PC-9 (cell line): ENCODE measurements around the gene RUSC1. TPM values are rescaled to one million over a fixed set of nuclear protein-coding genes. Genes with fewer than 3 reads are reported as not detected.
"Not testable (repeated sequence)": the region's sequence is repeated elsewhere in the genome, so short reads cannot be mapped to it uniquely, and the experiment has no call there.

Experiments
- BruUV-seq: library from RNA; stranded (reverse); fragments of 400-500 nt; replicated peaks from 2 replicates; lab custom pipeline; 2021; lab: Mats Ljungman, UMichigan
- CTCF ChIA-PET: fragments of 300-600 bp; sonication (Branson Sonifier 250); formaldehyde crosslinking; loops from one replicate; lab custom pipeline; 2022; ENCODE audit warnings: antibody characterized with exemption; lab: Charles Lee
- POLR2A ChIA-PET: fragments of 300-600 bp; sonication (Branson Sonifier 250); formaldehyde crosslinking; loops from one replicate; lab custom pipeline; 2022; ENCODE audit warnings: antibody characterized with exemption; ENCODE audit not compliant: unreplicated experiment; lab: Charles Lee
- DNase-seq, 2 experiments: peaks; one replicate each; pipeline versions ENCODE4 v3.0.0 to v3.0.0-alpha.2; 2015 to 2022; ENCODE audit warnings: mixed read lengths in 1 of 2
- H2AFZ ChIP-seq: fragments of 200-600 bp; sonication (generic); 2 replicates; pipeline ENCODE4 v1.8.1; 2017; ENCODE audit warnings: antibody characterized with exemption
- H3F3A ChIP-seq: fragments of 200-600 bp; sonication (generic); 2 replicates; pipeline ENCODE4 v1.8.1; 2017; ENCODE audit warnings: antibody characterized with exemption, mild to moderate bottlenecking, low read depth; ENCODE audit not compliant: insufficient read depth
- H3K27ac ChIP-seq: fragments of 200-600 bp; sonication (generic); 2 replicates; pipeline ENCODE4 v1.6.1; 2016; ENCODE audit warnings: mixed run types
- H3K27me3 ChIP-seq: fragments of 200-600 bp; sonication (generic); 2 replicates; pipeline ENCODE4 v1.6.1; 2016; ENCODE audit warnings: low read depth, mixed run types; ENCODE audit not compliant: insufficient read depth
- H3K36me3 ChIP-seq: fragments of 200-600 bp; sonication (generic); 2 replicates; pipeline ENCODE4 v1.6.1; 2016; ENCODE audit warnings: low read depth, mixed run types
- H3K4me1 ChIP-seq: fragments of 200-600 bp; sonication (generic); replicated peaks from 2 replicates; pipeline ENCODE4 v1.6.1; 2016; ENCODE audit warnings: mixed run types; ENCODE audit not compliant: insufficient read depth
- H3K4me2 ChIP-seq: fragments of 200-600 bp; sonication (generic); 2 replicates; pipeline ENCODE4 v1.6.1; 2017; ENCODE audit warnings: mixed run types
- H3K4me3 ChIP-seq: fragments of 200-600 bp; sonication (generic); 2 replicates; pipeline ENCODE4 v1.6.1; 2016; ENCODE audit warnings: mixed run types
- H3K79me2 ChIP-seq: fragments of 200-600 bp; sonication (generic); 2 replicates; pipeline ENCODE4 v1.6.1; 2017; ENCODE audit warnings: low read depth, mixed run types
- H3K9me2 ChIP-seq: fragments of 200-600 bp; sonication (generic); 2 replicates; pipeline ENCODE4 v1.8.1; 2017; ENCODE audit warnings: mild to moderate bottlenecking; ENCODE audit not compliant: insufficient read depth
- H3K9me3 ChIP-seq: fragments of 200-600 bp; sonication (generic); 2 replicates; pipeline ENCODE4 v1.8.1; 2016; ENCODE audit warnings: low read depth; ENCODE audit not compliant: insufficient read depth
- H4K20me1 ChIP-seq: fragments of 200-600 bp; sonication (generic); 2 replicates; pipeline ENCODE4 v1.8.1; 2017; ENCODE audit not compliant: insufficient read depth
- EZH2 ChIP-seq: fragments of 200-600 bp; sonication (generic); IDR thresholded peaks from 2 replicates; pipeline ENCODE4 v1.8.0; 2017; ENCODE audit warnings: antibody characterized with exemption, low read depth
- intact Hi-C: fragments of 100-400 bp; cut with micrococcal nuclease; formaldehyde crosslinking; loops from one replicate; pipeline ENCODE4 v1.10.0; 2022; ENCODE audit not compliant: unreplicated experiment
- total RNA-seq: library from RNA; stranded (reverse); gene quantifications from 2 replicates; pipeline ENCODE4 v1.2.3, GENCODE V29; 2021
- TF ChIP-seq, protein P1 (sequence below): fragments of 200-600 bp; sonication (generic); conservative IDR thresholded peaks from 2 replicates; pipeline ENCODE4 v1.6.1; 2017; ENCODE audit warnings: mixed run types, antibody characterized with exemption, mild to moderate bottlenecking, moderate library complexity

RUSC1 gene
- total RNA-seq, 1 experiment from 2014 or later: 43.4 TPM

DNA sequence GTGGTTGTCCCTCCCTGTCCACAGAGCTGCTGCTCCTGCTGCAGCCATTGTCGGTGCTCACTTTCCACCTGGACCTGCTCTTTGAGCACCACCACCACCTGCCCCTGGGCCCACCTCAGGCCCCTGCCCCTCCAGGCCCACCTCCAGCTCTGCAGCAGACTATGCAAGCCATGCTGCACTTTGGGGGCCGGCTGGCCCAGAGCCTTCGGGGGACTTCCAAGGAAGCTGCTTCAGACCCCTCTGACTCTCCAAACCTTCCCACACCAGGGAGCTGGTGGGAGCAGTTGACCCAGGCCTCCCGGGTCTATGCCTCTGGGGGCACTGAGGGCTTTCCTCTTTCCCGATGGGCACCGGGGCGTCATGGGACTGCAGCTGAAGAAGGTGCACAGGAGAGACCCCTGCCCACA, 5.9 kb downstream of the RUSC1 start:
- Histone ChIP-seq H3K27me3 (no peaks in the 10 kb centered on the region), H3K9me3 (no peaks in the 10 kb centered on the region), H3K79me2 (0 out of 2 replicates have a peak, but pooled peaks cover 4% of the 10 kb centered on the region), H3K4me2 (no peak overlapping the region), H4K20me1 (peaks cover 3% of the 10 kb centered on the region; the same call in 1 of the 2 replicates), H3F3A (peaks cover 21% of the 10 kb centered on the region), H3K4me3 (no peak overlapping the region), H3K4me1 (peaks cover 9% of the 10 kb centered on the region; the same call in 1 of the 2 replicates), H3K27ac (no peak overlapping the region), H3K36me3 (peaks cover 18% of the 10 kb centered on the region), H2AFZ (no peak overlapping the region), H3K9me2 (no peaks in the 10 kb centered on the region)
- ChIA-PET POLR2A (interaction anchor here (0.6 kb wide), 1 partner anchor 64 kb away, joined by 3 read pairs; the partner anchor contains the start of gene SCAMP3), CTCF (interaction anchor here (0.6 kb wide), 1 partner anchor 339 kb away, joined by 3 read pairs; no protein-coding TSS in a partner anchor)
- no TSS peak for BruUV-seq
- no peak for DNase-seq
- TF ChIP-seq, protein P1, sequence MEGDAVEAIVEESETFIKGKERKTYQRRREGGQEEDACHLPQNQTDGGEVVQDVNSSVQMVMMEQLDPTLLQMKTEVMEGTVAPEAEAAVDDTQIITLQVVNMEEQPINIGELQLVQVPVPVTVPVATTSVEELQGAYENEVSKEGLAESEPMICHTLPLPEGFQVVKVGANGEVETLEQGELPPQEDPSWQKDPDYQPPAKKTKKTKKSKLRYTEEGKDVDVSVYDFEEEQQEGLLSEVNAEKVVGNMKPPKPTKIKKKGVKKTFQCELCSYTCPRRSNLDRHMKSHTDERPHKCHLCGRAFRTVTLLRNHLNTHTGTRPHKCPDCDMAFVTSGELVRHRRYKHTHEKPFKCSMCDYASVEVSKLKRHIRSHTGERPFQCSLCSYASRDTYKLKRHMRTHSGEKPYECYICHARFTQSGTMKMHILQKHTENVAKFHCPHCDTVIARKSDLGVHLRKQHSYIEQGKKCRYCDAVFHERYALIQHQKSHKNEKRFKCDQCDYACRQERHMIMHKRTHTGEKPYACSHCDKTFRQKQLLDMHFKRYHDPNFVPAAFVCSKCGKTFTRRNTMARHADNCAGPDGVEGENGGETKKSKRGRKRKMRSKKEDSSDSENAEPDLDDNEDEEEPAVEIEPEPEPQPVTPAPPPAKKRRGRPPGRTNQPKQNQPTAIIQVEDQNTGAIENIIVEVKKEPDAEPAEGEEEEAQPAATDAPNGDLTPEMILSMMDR: no peak
- TF ChIP-seq EZH2: no peak
- intact Hi-C loops: no loop called here

DNA sequence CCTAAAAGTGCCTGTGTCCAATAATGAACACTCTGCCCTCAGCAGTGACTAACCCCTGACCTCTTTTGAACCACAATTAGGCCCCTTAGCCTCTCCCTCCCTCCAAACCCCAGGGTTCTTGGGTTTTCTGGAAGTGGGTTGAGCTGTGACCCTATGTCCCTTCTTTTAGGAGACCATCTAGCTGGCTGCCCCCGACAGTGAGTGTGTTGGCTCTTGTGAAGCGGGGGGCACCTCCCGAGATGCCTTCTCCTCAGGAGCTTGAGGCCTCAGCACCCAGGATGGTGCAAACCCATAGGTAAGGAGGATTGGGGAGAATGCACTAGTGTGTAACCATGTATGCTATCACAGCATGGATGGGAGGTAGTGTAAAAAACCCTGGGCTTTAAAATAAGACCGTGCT, 7.3 kb downstream of the RUSC1 start:
- no peaks in the 10 kb centered on the region for H3K4me1 ChIP-seq
- H2AFZ ChIP-seq: no peak overlapping the region
- peaks cover 18% of the 10 kb centered on the region for H3K36me3 ChIP-seq
- H3K27ac ChIP-seq: no peak overlapping the region
- no peaks in the 10 kb centered on the region for H3K9me3 ChIP-seq
- H3F3A ChIP-seq: peaks cover 21% of the 10 kb centered on the region
- no peak for TF ChIP-seq EZH2
- TF ChIP-seq, protein P1: no peak
- no peaks in the 10 kb centered on the region for H3K9me2 ChIP-seq
- CTCF ChIA-PET: no interaction called here
- 0 out of 2 replicates have a peak, but pooled peaks cover 3% of the 10 kb centered on the region for H4K20me1 ChIP-seq
- no peaks in the 10 kb centered on the region for H3K27me3 ChIP-seq
- H3K4me2 ChIP-seq: no peak overlapping the region
- no peak overlapping the region for H3K4me3 ChIP-seq
- intact Hi-C loops: no loop called here
- POLR2A ChIA-PET: no interaction called here
- no TSS peak for BruUV-seq
- H3K79me2 ChIP-seq: 0 out of 2 replicates have a peak, but pooled peaks cover 4% of the 10 kb centered on the region
- DNase-seq: no peak

DNA sequence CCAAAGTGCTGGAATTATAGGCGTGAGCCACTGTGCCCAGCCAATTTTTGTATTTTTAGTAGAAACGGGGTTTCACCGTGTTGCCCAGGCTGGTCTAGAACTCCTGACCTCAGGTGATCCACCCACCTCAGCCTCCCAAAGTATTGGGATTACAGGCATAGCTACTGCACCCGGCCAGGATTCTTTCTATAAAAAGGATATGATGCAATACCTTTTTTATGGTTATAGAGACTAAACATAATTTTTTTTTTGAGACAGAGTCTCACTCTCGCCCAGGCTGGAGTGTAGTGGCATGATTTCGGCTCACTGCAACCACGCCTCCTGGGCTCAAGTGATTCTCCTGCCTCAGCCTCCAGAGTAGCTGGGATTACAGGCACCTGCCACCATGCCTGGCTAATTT, 8.2 kb downstream of the RUSC1 start:
- H3K4me3 ChIP-seq, H3K4me2 ChIP-seq, H3K4me1 ChIP-seq, H2AFZ ChIP-seq, H3K9me3 ChIP-seq, H3K79me2 ChIP-seq, H3K9me2 ChIP-seq, CTCF ChIA-PET, H3K27me3 ChIP-seq, H3K27ac ChIP-seq, BruUV-seq, H4K20me1 ChIP-seq, DNase-seq, intact Hi-C loops, POLR2A ChIA-PET: not testable (repeated sequence)
- Histone ChIP-seq H3K36me3 (peaks cover 18% of the 10 kb centered on the region), H3F3A (peaks cover 19% of the 10 kb centered on the region)
